KMS-11 (cell line): ENCODE measurements around the gene FLNB.

ENCODE experiments used
- H2AFZ ChIP-seq: fragments of 200-600 bp; sonication (generic); 2 replicates; pipeline ENCODE4 v1.6.1; 2016; ENCODE audit warnings: antibody characterized with exemption, mixed run types, low read depth
- H3K27ac ChIP-seq: fragments of 200-600 bp; sonication (generic); 2 replicates; pipeline ENCODE4 v1.6.1; 2016; ENCODE audit warnings: mild to moderate bottlenecking, mixed run types
- H3K27me3 ChIP-seq: fragments of 200-600 bp; sonication (generic); 2 replicates; pipeline ENCODE4 v1.6.1; 2017; ENCODE audit warnings: mild to moderate bottlenecking, low read depth, mixed run types, moderate library complexity; ENCODE audit not compliant: insufficient read depth
- H3K36me3 ChIP-seq: fragments of 200-600 bp; sonication (generic); 2 replicates; pipeline ENCODE4 v1.6.1; 2017; ENCODE audit warnings: mild to moderate bottlenecking, mixed run types; ENCODE audit not compliant: insufficient read depth
- H3K4me1 ChIP-seq: fragments of 200-600 bp; sonication (generic); 2 replicates; pipeline ENCODE4 v1.6.1; 2016; ENCODE audit warnings: mild to moderate bottlenecking, low read depth, mixed run types; ENCODE audit not compliant: poor library complexity, severe bottlenecking
- H3K4me2 ChIP-seq: fragments of 200-600 bp; sonication (generic); 2 replicates; pipeline ENCODE4 v1.7.0; 2016; ENCODE audit warnings: mild to moderate bottlenecking, mixed run types
- H3K4me3 ChIP-seq: fragments of 200-600 bp; sonication (generic); IDR thresholded peaks from 2 replicates; pipeline ENCODE4 v1.6.1; 2017; ENCODE audit warnings: low read depth, low read length, mixed read lengths; ENCODE audit not compliant: insufficient read depth
- H3K79me2 ChIP-seq: fragments of 200-600 bp; sonication (generic); 2 replicates; pipeline ENCODE4 v1.6.1; 2016; ENCODE audit warnings: low read depth, mixed run types; ENCODE audit not compliant: insufficient read depth
- H3K9ac ChIP-seq: fragments of 200-600 bp; sonication (generic); 2 replicates; pipeline ENCODE4 v1.6.1; 2016; ENCODE audit warnings: mild to moderate bottlenecking, mixed run types
- H4K20me1 ChIP-seq: fragments of 200-600 bp; sonication (generic); 2 replicates; pipeline ENCODE4 v1.6.1; 2016; ENCODE audit warnings: mild to moderate bottlenecking, mixed run types; ENCODE audit not compliant: insufficient read depth
- CTCF ChIP-seq: fragments of 200-600 bp; sonication (generic); conservative IDR thresholded peaks from 2 replicates; pipeline ENCODE4 v1.6.1; 2017; ENCODE audit warnings: low read depth, mild to moderate bottlenecking, antibody characterized with exemption, low read length, moderate library complexity, mixed read lengths

The FLNB gene

DNA sequence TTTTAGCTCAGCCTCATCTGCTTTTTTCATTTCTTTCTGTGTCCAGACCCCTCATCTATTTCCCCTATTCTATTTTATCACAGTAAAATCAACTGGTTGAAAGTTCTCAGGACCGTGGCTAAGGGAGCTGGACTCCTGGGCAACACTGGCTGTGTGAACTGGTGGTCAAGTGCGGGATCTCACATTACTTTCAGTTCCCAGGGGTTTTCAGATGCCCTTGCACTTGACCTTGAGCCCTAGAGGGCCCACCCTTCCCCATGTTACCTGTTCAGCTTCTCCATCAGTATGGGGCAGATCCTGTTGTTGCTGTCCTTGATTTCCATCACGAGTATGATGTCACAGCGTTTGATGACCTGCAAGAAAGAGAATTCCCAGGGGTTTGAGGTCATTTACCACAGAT lies 199.7 kb downstream of the FLNB start:
- H3K4me3 ChIP-seq, result no peak overlapping the region
- no peak overlapping the region for H3K9ac ChIP-seq
- no peak overlapping the region for H3K4me2 ChIP-seq
- H2AFZ ChIP-seq, result no peak overlapping the region
- TF ChIP-seq CTCF, result no peak
- H3K4me1 ChIP-seq, result no peaks in the 10 kb centered on the region
- no peaks in the 10 kb centered on the region for H4K20me1 ChIP-seq
- H3K79me2 ChIP-seq, result no peaks in the 10 kb centered on the region
- H3K27me3 ChIP-seq, result no peaks in the 10 kb centered on the region
- no peaks in the 10 kb centered on the region for H3K36me3 ChIP-seq
- no peak overlapping the region for H3K27ac ChIP-seq

- no peak overlapping the region for H2AFZ ChIP-seq
- TF ChIP-seq CTCF, result no peak
- H3K4me2 ChIP-seq, result no peak overlapping the region
These were observed 201.7 kb downstream of the FLNB start for GRCh38 chr3:58209933-58210332.

DNA sequence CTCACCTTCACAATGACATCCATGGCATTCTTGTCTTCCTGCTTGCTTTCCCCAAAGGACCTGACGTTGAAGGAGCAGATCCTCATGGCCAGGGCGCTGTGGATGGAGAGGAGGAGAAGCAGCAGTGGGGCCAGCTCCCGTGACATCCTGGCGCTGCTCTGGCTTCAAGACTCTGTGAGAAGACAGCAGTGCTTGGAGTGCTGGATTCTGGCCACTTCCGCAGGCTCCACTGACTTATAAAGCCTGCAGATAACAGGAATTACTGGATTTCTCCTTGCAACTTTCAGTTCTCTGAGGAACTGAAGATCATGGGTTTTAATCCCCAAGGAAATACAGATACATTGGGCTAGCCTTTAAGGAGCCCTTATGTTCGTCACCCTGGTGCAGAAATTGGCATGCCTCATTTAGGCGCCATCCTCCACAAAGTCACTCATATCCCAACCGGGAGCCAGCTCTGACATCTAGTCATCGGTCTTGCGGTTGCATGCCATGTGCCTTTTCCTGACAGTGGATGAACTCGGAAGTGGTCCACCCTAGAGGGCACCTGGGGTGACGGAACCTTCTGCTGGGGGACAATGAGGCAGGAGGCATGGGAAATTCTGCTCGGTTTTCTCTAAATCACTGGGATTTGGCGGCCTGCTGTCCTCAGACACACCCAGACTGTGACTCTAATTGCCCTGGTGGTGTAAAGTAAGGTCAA lies 202.7 kb downstream of the FLNB start, which contains the start of gene DNASE1L3:
DNASE1L3 (minus strand) TSS at position 212 of the 700 bp plus-strand sequence; CDS start at position 146, 66 bp downstream.
- Histone ChIP-seq H3K9ac (no peak within 1 kb of the TSS), H3K4me2 (no peak within 1 kb of the TSS), H3K27me3 (no peaks in the 10 kb centered on the region), H3K4me3 (no peak within 1 kb of the TSS), H4K20me1 (no peaks in the 10 kb centered on the region), H3K4me1 (peaks cover 21% of the 10 kb centered on the region), H2AFZ (no peak within 1 kb of the TSS), H3K36me3 (no peaks in the 10 kb centered on the region), H3K27ac (no peak within 1 kb of the TSS), H3K79me2 (no peaks in the 10 kb centered on the region)
- TF ChIP-seq CTCF, result no peak

More at GRCh38 chr3:58209933-58210332, 201.7 kb downstream of the FLNB start:
- Histone ChIP-seq H4K20me1 (no peaks in the 10 kb centered on the region), H3K79me2 (no peaks in the 10 kb centered on the region), H3K9ac (no peak overlapping the region), H3K36me3 (no peaks in the 10 kb centered on the region), H3K4me3 (no peak overlapping the region), H3K27ac (no peak overlapping the region), H3K27me3 (no peaks in the 10 kb centered on the region), H3K4me1 (peaks cover 15% of the 10 kb centered on the region)

DNA sequence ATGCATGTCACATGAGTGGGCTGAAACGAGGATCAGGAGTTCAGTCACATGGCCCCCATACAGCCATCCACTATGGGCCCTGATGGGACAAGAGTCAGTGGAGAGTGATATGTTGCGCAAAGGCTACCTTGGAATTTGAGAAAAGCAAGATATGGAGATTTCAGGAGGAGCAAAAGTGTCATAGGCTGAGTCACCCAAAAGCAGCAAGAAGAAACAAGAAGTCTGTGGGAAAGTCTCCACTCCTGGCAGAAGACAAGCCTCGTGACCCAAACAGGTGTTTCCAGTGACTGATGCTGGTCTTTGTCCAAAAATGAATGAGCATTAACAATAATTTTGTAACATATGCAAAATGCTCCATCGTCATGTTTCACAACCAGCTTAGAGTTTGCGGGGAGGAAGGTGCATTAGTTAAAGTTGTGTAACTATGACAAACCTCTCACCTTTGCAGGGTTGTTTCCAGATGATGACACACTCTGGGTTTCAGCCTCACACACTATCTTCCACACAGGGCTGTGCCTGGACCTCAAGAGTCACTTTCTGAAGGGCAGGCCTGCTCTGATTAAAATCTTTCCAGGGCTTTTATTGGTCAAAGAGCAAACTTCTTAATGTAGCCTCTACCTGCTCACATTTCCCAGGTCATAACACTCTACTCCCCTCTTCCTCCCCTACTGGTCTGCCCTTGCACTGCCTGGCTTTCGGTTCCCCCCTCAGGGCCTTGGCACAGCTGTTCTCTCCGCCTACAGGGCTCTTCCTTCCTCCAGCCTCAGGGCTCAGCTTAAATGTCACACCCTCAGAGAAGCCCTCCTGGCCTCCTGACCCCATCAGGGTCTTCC lies 206.5 kb downstream of the FLNB start:
- Histone ChIP-seq H2AFZ (no peak overlapping the region; the same call in 1 of the 2 replicates), H3K4me2 (peak overlapping the region; percentile 17; the same call in 1 of the 2 replicates), H3K36me3 (no peaks in the 10 kb centered on the region), H3K79me2 (no peaks in the 10 kb centered on the region), H3K4me1 (peaks cover 21% of the 10 kb centered on the region), H3K4me3 (no peak overlapping the region), H3K27ac (peak overlapping the region; percentile 13; the same call in 1 of the 2 replicates), H3K27me3 (no peaks in the 10 kb centered on the region), H4K20me1 (no peaks in the 10 kb centered on the region), H3K9ac (no peak overlapping the region)
- no peak for TF ChIP-seq CTCF
